ENCODE data around the gene FOXO3.

The FOXO3 gene

GRCh38 chr6:108665495-108666196 lies 104.9 kb downstream of the FOXO3 start:
- TF ChIP-seq EZH2phosphoT487 (IDR thresholded peaks at IDR 0.05; ENCODE audit: low read depth), result no peak
- TF ChIP-seq CTCF (IDR thresholded peaks at IDR 0.05; ENCODE audit: low read depth, low read length), result no peak
- no peaks in the 10 kb centered on the region for H3K79me2 ChIP-seq (ENCODE audit: low read length)
- no peaks in the 10 kb centered on the region for H3K27me3 ChIP-seq (ENCODE audit: low read depth, low read length)
- H3K4me3 ChIP-seq (ENCODE audit: low read length), result no peak overlapping the region
- H4K20me1 ChIP-seq (ENCODE audit: insufficient read depth, low read length), result no peaks in the 10 kb centered on the region
- H3K4me2 ChIP-seq (ENCODE audit: low read length), result no peak overlapping the region
- no peak overlapping the region for H3K9ac ChIP-seq (ENCODE audit: low read length)
- H3K27ac ChIP-seq (ENCODE audit: low read length), result no peak overlapping the region
- H2AFZ ChIP-seq (ENCODE audit: low read depth, low read length), result no peak overlapping the region
- H3K4me1 ChIP-seq (ENCODE audit: low read length), result no peaks in the 10 kb centered on the region
- no peaks in the 10 kb centered on the region for H3K9me3 ChIP-seq (ENCODE audit: insufficient read depth, low read length)
- no peaks in the 10 kb centered on the region for H3K36me3 ChIP-seq (replicated peaks; ENCODE audit: low read depth, low read length)

GRCh38 chr6:108666656-108667260 lies 106.0 kb downstream of the FOXO3 start:
- no peaks in the 10 kb centered on the region for H4K20me1 ChIP-seq (ENCODE audit: insufficient read depth, low read length)
- H2AFZ ChIP-seq (ENCODE audit: low read depth, low read length), result no peak overlapping the region
- H3K4me2 ChIP-seq (ENCODE audit: low read length), result no peak overlapping the region
- H3K4me3 ChIP-seq (ENCODE audit: low read length), result no peak overlapping the region
- no peaks in the 10 kb centered on the region for H3K9me3 ChIP-seq (ENCODE audit: insufficient read depth, low read length)
- H3K9ac ChIP-seq (ENCODE audit: low read length), result no peak overlapping the region
- H3K27me3 ChIP-seq (ENCODE audit: low read depth, low read length), result no peaks in the 10 kb centered on the region
- no peak overlapping the region for H3K27ac ChIP-seq (ENCODE audit: low read length)
- H3K79me2 ChIP-seq (ENCODE audit: low read length), result no peaks in the 10 kb centered on the region
- no peaks in the 10 kb centered on the region for H3K4me1 ChIP-seq (ENCODE audit: low read length)
- no peak for TF ChIP-seq EZH2phosphoT487 (IDR thresholded peaks at IDR 0.05; ENCODE audit: low read depth)
- no peaks in the 10 kb centered on the region for H3K36me3 ChIP-seq (replicated peaks; ENCODE audit: low read depth, low read length)

DNA sequence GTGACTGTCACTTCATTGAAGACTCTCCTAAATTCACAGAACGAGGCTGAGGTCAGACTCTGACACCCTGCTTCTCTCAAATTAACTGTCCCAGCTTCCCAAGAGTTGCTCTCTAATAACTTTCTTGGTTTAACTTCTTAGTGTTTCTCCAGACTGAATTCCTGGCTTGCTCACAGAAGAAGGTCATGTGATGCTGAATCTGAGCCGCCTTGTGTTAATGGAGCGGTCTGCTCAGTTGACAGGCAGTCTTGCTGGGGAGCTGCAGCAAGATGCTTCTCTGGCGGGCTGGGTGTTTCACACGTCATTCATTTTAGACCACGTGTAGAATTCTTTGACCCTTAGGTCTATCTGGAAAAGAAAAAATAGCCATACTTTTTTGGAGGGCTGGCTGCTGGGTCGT lies 107.3 kb downstream of the FOXO3 start:
- Histone ChIP-seq H3K9me3 (ENCODE audit: insufficient read depth, low read length) (no peaks in the 10 kb centered on the region), H4K20me1 (ENCODE audit: insufficient read depth, low read length) (no peaks in the 10 kb centered on the region), H3K9ac (ENCODE audit: low read length) (no peak overlapping the region), H2AFZ (ENCODE audit: low read depth, low read length) (no peak overlapping the region), H3K4me1 (ENCODE audit: low read length) (no peaks in the 10 kb centered on the region), H3K27ac (ENCODE audit: low read length) (no peak overlapping the region), H3K4me3 (ENCODE audit: low read length) (no peak overlapping the region), H3K27me3 (ENCODE audit: low read depth, low read length) (no peaks in the 10 kb centered on the region), H3K4me2 (ENCODE audit: low read length) (no peak overlapping the region), H3K36me3 (replicated peaks; ENCODE audit: low read depth, low read length) (no peaks in the 10 kb centered on the region), H3K79me2 (ENCODE audit: low read length) (no peaks in the 10 kb centered on the region)
- TF ChIP-seq CTCF (IDR thresholded peaks at IDR 0.05; ENCODE audit: low read depth, low read length) (no peak), EZH2phosphoT487 (IDR thresholded peaks at IDR 0.05; ENCODE audit: low read depth) (no peak)

DNA sequence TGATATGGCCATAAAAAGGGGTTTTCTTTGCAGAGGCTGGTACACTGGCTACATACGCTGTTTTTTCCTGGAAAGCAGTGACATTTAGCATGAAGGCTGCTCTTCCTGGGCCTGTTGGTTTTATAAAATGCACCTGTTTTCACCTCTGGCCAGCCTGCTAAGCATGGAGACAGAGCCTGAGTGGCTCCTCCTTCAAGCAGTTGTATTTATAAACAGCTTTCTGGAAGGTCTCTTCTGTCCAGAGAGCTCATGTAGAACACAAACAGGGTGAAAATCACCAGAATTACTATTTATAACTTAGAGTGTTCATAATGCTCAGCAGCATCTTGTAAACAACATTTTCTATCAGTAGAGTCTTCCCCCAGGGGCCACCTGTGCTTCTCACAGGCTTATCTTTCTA lies 109.0 kb downstream of the FOXO3 start:
- no peak overlapping the region for H3K9ac ChIP-seq (ENCODE audit: low read length)
- no peak for TF ChIP-seq EZH2phosphoT487 (IDR thresholded peaks at IDR 0.05; ENCODE audit: low read depth)
- no peak for TF ChIP-seq CTCF (IDR thresholded peaks at IDR 0.05; ENCODE audit: low read depth, low read length)
- H3K4me3 ChIP-seq (ENCODE audit: low read length), result no peak overlapping the region
- H4K20me1 ChIP-seq (ENCODE audit: insufficient read depth, low read length), result no peaks in the 10 kb centered on the region
- no peak overlapping the region for H3K4me2 ChIP-seq (ENCODE audit: low read length)
- H3K27me3 ChIP-seq (ENCODE audit: low read depth, low read length), result no peaks in the 10 kb centered on the region
- no peak overlapping the region for H3K27ac ChIP-seq (ENCODE audit: low read length)
- H3K9me3 ChIP-seq (ENCODE audit: insufficient read depth, low read length), result no peaks in the 10 kb centered on the region
- H3K79me2 ChIP-seq (ENCODE audit: low read length), result no peaks in the 10 kb centered on the region
- H2AFZ ChIP-seq (ENCODE audit: low read depth, low read length), result no peak overlapping the region
- no peaks in the 10 kb centered on the region for H3K36me3 ChIP-seq (replicated peaks; ENCODE audit: low read depth, low read length)
- H3K4me1 ChIP-seq (ENCODE audit: low read length), result no peaks in the 10 kb centered on the region

Data from OCI-LY3 (cell line).